SU-DHL-6 (cell line): ENCODE measurements around the gene KRT14.

ENCODE experiments used
- H2AFZ ChIP-seq: fragments of 200-600 bp; sonication (generic); 2 replicates; pipeline ENCODE4 v1.6.1; 2014; ENCODE audit warnings: low read depth, mild to moderate bottlenecking, moderate library complexity, mixed read lengths, antibody characterized with exemption, low read length; ENCODE audit not compliant: severe bottlenecking
- H3F3A ChIP-seq: fragments of 200-600 bp; shearing (Covaris generic); 2 replicates; pipeline ENCODE4 v1.6.0; 2016; ENCODE audit warnings: antibody characterized with exemption, mild to moderate bottlenecking; ENCODE audit not compliant: insufficient read depth
- H3K27ac ChIP-seq: fragments of 200-600 bp; sonication (generic); 2 replicates; pipeline ENCODE4 v1.5.1; 2016; ENCODE audit warnings: low read depth, mild to moderate bottlenecking, low read length, moderate library complexity, mixed read lengths
- H3K27me3 ChIP-seq: fragments of 200-600 bp; sonication (generic), shearing (Covaris generic); 2 replicates; pipeline ENCODE4 v1.6.0; 2014; ENCODE audit warnings: mild to moderate bottlenecking, low read length
- H3K36me3 ChIP-seq: fragments of 200-600 bp; sonication (generic); 2 replicates; pipeline ENCODE4 v1.6.1; 2014; ENCODE audit warnings: mild to moderate bottlenecking, low read length, mixed read lengths
- H3K4me2 ChIP-seq: fragments of 300-600, 200-600 bp; shearing (Covaris generic), sonication (generic); 2 replicates; pipeline ENCODE4 v1.6.0; 2014; ENCODE audit warnings: low read length, low read depth, mild to moderate bottlenecking; ENCODE audit not compliant: poor library complexity, severe bottlenecking
- H3K4me3 ChIP-seq: fragments of 200-600 bp; sonication (generic); 2 replicates; pipeline ENCODE4 v1.5.1; 2014; ENCODE audit warnings: antibody characterized with exemption, low read length, mild to moderate bottlenecking, mixed read lengths; ENCODE audit not compliant: insufficient read depth, poor library complexity, severe bottlenecking
- H3K79me2 ChIP-seq: fragments of 200-600 bp; sonication (generic); 2 replicates; pipeline ENCODE4 v1.6.1; 2014; ENCODE audit warnings: mild to moderate bottlenecking, low read length, moderate library complexity; ENCODE audit not compliant: insufficient read depth
- H3K9ac ChIP-seq: fragments of 200-600 bp; sonication (generic); 2 replicates; pipeline ENCODE4 v1.7.0; 2014; ENCODE audit warnings: mild to moderate bottlenecking, low read length
- H3K9me2 ChIP-seq: fragments of 200-600 bp; sonication (generic); replicated peaks from 2 replicates; pipeline ENCODE4 v1.6.1; 2014; ENCODE audit warnings: low read length; ENCODE audit not compliant: insufficient read depth
- H3K9me3 ChIP-seq: fragments of 200-600 bp; sonication (generic); 2 replicates; pipeline ENCODE4 v1.6.1; 2014; ENCODE audit warnings: low read length, mixed read lengths; ENCODE audit not compliant: insufficient read depth
- H4K20me1 ChIP-seq: fragments of 200-600 bp; sonication (generic); 2 replicates; pipeline ENCODE4 v1.6.1; 2014; ENCODE audit warnings: low read depth, mild to moderate bottlenecking, antibody characterized with exemption, low read length, moderate library complexity, mixed read lengths
- CTCF ChIP-seq: fragments of 200-600 bp; sonication (generic); IDR thresholded peaks from one replicate; pipeline ENCODE4 v1.5.1; 2017; ENCODE audit warnings: antibody characterized with exemption, mild to moderate bottlenecking, low read length, moderate library complexity; ENCODE audit not compliant: insufficient read depth, poor library complexity, severe bottlenecking
- EZH2phosphoT487 ChIP-seq: fragments of 200-600 bp; sonication (generic), shearing (Covaris generic); conservative IDR thresholded peaks from 2 replicates; pipeline ENCODE4 v1.6.1; 2018; ENCODE audit warnings: mild to moderate bottlenecking, antibody characterized with exemption, low read length, moderate library complexity, mixed read lengths

The KRT14 gene

DNA sequence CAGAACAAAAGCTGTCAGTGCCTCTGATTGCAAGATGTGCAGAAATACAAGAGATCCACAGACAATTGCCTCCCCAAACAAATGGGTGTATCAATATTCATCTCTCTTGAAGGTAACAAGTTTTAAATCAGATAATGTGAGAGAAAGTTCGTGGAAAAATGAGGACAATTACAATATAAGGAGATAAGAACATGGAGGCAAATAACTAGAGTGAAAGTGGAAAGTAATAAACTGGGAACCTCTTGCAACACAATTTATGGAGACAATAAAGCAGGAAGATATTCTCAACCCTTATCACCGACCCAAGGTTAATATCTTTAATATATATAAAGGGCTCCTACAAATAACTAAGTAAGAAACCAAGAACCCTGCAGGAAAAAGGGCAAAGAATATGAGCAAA lies 44.3 kb downstream of the KRT14 start:
- Histone ChIP-seq H3F3A (no peaks in the 10 kb centered on the region), H3K9me2 (no peaks in the 10 kb centered on the region), H2AFZ (no peak overlapping the region), H4K20me1 (no peaks in the 10 kb centered on the region), H3K9ac (no peak overlapping the region), H3K4me3 (no peak overlapping the region), H3K9me3 (no peaks in the 10 kb centered on the region), H3K36me3 (no peaks in the 10 kb centered on the region), H3K27ac (no peak overlapping the region), H3K4me2 (no peak overlapping the region), H3K27me3 (no peaks in the 10 kb centered on the region), H3K79me2 (no peaks in the 10 kb centered on the region)
- TF ChIP-seq CTCF (no peak), EZH2phosphoT487 (no peak)

- no peak for TF ChIP-seq EZH2phosphoT487
- TF ChIP-seq CTCF: no peak
- Histone ChIP-seq H3F3A (no peaks in the 10 kb centered on the region), H2AFZ (no peak overlapping the region), H3K4me2 (no peak overlapping the region), H3K27ac (no peak overlapping the region), H3K36me3 (no peaks in the 10 kb centered on the region), H4K20me1 (no peaks in the 10 kb centered on the region), H3K9ac (no peak overlapping the region), H3K4me3 (no peak overlapping the region), H3K79me2 (no peaks in the 10 kb centered on the region), H3K9me2 (no peaks in the 10 kb centered on the region), H3K27me3 (no peaks in the 10 kb centered on the region), H3K9me3 (no peaks in the 10 kb centered on the region)
Measured at GRCh38 chr17:41540921-41541625, 45.6 kb downstream of the KRT14 start.

DNA sequence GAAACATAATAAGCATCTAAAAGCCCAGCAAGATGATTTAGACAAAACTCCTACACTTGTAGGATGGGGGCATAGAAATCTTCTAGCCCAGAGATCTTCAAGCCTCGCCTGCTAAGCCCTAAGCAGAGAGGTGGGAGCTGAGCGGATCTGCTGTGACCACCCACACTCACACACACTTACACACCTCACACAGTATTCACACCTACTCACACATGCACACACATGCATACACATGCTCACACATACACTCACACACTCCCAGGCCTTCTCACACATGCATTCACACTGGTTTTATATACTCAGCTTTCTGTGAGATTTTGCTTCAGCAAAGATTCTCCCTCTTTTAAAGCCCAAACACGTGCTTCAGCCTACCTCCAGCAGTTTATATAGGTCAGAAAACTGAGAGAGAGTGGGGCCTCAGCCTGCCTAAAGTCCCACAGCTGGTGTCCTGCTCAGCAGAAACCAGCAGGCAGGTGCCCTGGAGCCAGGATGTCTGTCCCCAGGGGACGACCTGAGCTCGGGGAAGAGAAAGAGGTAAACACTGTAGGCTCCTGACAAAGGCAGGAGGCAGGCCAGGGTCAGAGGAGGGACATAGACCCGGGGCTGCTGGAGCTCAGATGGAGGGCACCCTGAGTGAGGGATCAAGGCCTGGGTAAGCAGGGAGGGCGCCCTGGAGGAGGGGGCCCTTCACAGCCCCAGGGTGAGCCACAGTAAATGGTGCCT lies 46.6 kb downstream of the KRT14 start:
- Histone ChIP-seq H3K4me2 (no peak overlapping the region), H3K79me2 (no peaks in the 10 kb centered on the region), H2AFZ (no peak overlapping the region), H4K20me1 (no peaks in the 10 kb centered on the region), H3K9me2 (no peaks in the 10 kb centered on the region), H3F3A (no peaks in the 10 kb centered on the region), H3K9me3 (no peaks in the 10 kb centered on the region), H3K4me3 (no peak overlapping the region), H3K36me3 (no peaks in the 10 kb centered on the region), H3K27me3 (no peaks in the 10 kb centered on the region), H3K9ac (no peak overlapping the region), H3K27ac (no peak overlapping the region)
- TF ChIP-seq EZH2phosphoT487 (no peak), CTCF (no peak)
